Kidney glomerular epithelial cell (primary cell): ENCODE measurements around the gene PTPRD.
"Not testable (repeated sequence)": the region's sequence is repeated elsewhere in the genome, so short reads cannot be mapped to it uniquely, and the experiment has no call there.

Experiments used
- DNase-seq: peaks from one replicate; lab custom pipeline; 2025; lab: John Stamatoyannopoulos, UW

PTPRD gene

DNA sequence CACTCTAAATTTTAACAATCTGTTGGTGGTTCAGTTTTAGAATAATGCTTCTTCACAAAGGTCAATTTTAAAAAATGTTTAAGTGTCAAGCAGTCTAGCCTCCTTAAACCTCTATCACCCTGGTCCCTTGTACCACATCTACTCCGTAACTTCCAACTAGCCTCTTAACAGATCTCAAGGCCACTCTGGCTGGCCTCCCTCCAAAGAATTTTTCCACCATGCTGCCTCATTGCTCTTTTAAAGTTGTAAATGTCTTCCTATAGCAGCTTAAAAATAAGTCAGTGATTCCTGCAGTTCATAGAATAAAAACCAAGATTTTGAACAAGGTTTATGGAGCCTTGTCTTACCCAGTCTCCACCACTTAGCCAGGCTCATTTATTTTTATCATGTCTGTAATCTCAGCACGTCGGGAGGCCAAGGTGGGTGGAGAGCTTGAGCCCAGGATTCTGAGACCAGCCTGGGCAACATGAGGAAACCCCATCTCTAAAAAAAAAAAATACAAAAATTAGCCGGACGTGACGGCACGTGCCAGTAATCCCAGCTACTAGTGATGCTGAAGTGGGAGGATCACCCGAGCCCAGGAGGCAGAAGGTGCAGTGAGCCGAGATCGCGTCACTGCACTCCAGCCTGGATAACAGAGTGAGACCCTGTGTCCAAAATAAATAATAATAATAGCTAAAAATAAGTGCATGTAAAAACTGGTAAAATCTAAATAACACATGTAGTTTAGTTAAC lies 1888.4 kb downstream of the PTPRD start:
- no peak for DNase-seq

DNA sequence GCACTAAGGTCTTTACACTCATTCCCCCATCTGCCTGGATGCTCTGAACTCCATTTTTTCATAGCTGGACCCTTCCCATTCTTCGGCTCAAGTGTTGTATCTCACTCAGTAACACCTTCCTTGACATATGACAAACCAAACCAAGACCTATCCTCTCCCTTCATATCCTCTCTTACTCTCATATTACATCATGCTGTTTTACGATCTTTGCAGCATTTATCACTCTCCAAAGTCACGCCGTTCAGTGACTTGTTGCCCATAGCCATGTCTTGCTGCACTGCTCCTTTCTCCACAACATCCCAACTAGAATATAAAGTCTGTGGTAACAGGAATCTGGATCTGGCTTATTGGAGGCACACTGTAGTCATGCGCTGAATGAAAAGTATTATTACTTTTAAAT lies 1889.6 kb downstream of the PTPRD start:
- DNase-seq: no peak

DNA sequence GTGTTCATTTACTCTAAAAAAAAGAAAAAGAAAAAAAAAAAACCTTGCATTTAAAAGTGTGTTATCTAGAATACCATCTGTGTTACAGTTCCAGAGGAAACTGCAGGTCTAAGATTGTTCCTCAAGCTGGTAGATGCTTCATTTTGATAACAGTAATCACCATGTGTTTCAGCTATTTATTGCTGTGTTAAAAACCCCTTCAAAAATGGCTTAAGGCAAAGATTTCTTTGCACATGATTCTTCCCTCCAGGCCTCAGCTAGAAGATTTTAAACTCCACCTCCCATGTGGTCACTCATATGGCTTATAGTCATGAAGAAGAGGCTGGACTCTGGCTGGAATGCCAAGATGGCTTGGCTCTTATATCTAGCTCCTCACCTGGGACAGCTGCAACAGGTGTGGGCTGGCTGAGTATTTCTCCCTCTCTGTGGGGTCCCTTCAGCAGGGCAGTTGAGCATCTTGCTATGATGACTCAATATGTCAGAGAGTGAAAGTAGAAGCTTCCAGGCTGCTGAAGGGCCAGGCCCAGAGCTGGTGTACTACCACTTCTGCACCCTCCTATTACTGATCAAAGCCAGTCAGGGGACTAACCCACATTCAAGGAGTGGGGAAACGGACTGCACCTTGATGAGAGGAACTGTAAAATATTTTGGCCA lies 1892.8 kb downstream of the PTPRD start:
- no peak for DNase-seq

DNA sequence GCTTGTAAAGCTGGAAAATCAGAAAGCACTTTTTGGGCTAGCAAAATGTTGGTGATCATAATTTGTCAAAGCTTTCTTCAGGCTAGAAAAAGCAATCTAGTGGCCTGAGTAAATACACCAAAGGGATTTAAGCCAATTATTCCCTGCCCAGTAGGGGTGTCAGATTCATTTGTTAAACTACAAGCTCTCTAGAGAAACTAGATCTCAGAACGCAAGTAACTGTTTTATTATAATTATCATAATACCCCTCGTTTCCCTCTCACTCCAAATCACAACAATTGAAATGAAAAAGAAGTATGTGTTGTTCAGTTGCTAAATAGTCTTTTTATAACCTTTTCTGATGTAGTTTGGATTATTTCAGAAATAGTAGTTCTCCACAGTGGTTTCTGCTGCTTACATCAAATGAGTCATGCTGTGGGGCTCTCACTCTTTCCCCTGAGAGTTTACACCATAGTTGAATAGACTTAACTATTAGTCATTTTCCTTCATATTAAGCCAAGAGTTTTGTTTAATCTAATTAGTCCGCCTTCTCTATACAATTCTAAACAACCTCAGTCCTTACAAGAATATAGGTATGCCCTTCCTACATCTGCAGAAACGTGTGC lies 1894.6 kb downstream of the PTPRD start:
- peak; percentile 63 for DNase-seq

DNA sequence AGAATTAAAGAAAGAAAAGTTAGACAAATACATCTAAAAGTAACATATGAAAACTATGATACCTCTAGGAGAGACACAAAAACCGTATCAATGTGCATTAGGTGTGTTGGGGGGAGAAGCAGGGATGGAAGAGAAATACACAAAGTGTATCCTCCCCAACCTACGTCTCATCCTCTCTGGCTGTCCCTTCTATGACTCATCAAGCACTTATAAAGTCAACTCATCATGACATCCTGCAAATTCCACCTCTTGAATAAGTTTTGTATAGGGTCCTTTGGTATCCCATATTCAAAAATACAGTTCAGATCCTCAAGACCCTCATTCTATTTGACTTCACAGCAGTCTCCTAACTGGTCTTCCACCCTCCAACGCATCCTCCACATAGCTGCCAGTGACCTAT lies 1895.7 kb downstream of the PTPRD start:
- peak; percentile 1 for DNase-seq

DNA sequence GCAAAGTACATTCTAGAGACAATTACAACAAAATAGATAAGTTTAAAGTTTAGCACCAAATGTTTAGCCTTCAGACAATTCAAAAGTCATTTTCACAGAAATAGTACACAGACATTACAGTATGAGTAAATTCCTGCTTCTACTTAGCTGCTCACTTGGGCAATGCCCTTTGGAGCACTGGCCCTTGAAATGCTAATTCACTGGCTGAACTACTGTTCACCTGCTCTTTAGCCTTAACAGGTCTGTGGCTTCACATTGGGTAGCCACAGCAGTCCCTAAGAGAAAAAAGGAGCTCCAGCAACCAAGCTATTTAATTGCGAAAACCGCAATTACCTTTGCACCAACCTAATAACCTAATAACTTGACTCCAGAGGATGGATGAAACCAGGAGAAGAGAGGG lies 1897.0 kb downstream of the PTPRD start:
- no peak for DNase-seq

DNA sequence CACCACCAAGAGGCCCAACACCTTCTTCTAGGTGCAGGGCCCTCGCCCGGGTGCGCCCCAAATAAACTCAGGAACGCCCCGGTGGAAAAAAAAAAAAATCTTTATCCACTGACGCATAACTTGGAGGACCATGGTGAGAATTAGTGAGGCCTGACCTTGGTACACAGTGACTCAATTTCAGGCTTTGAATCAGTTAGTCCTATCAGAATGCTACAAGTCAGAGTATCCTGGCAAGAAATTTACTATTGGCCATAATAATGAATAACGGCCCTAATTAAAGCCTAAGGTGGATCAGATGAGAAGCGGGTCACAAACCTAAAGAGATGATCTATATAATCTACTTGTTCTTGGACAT lies 1899.0 kb downstream of the PTPRD start:
- DNase-seq: no peak

DNA sequence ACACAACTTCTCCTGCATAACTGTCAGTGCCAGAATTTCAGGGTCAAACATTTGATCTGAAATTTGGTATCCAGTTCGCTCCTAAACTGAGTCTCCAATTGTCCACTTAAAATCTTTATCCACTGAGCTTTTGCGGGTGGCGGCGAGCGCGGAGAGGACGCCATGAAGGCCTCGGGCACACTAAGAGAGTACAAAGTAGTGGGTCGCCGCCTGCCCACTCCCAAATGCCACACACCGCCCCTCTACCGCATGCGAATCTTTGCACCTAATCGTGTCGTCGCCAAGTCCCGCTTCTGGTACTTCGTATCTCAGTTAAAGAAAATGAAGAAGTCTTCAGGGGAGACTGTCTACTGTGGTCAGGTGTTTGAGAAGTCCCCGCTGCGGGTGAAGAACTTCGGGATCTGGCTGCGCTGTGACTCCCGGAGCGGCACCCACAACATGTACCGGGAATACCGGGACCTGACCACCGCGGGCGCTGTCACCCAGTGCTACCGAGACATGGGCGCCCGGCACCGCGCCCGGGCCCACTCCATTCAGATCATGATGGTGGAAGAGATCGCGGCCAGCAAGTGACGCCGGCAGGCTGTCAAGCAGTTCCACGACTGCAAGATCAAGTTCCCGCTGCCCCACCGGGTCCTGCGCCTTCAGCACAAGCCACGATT lies 1899.5 kb downstream of the PTPRD start:
- no peak for DNase-seq

DNA sequence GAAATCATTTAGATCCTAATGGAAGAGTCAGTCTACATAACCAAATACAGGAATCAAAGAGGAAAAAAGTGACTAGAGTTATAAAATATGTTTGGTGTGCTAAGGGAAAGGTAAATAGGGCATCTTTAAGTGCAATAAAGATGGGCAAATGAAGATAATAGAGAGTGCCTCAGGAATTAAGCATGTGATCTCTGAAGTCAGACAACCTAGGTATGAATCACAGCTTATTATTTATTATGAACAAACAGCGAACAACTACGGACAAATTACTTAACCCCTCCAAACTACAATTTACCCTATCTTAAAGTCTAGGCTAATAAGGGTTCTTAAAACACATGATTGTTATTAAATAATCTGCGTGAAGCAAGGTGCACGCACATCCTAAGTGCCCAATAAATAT lies 1903.1 kb downstream of the PTPRD start:
- DNase-seq: no peak

DNA sequence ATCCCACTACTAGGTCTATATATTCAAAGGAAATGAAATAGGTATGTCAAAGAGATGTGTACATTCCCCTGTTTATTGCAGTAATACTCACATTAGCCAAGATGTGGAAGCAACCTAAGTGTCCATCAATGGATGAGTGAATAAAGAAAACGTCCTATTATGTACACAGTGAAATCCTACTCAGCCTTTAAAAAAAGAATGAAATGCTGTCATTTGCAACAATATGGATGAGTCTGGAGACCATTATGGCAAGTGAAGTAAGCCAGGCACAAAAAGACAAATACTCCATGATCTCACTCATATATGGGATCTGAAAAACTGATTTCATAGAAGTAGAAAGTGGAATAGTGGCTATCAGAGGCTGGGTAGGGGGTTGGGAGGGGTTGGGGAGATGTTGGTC lies 1904.1 kb downstream of the PTPRD start:
- no peak for DNase-seq

DNA sequence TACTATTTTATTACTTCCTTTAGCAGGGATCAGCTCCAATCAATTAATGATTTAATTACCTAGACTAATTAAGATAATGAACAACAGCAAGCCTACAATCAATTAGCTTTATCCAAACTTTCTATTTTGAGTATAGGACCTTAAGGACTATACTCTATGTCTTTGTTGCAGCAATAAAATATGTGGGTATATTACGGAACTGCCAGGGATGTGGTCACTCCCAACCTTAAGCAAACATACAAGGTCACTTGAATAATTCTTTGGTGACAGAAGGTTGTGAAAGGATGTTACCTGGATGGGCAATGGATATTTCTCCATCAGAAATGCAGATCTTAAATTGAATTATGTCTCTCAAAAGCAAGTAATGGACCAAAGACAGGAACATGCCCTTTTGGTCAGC lies 1905.8 kb downstream of the PTPRD start:
- no peak for DNase-seq

DNA sequence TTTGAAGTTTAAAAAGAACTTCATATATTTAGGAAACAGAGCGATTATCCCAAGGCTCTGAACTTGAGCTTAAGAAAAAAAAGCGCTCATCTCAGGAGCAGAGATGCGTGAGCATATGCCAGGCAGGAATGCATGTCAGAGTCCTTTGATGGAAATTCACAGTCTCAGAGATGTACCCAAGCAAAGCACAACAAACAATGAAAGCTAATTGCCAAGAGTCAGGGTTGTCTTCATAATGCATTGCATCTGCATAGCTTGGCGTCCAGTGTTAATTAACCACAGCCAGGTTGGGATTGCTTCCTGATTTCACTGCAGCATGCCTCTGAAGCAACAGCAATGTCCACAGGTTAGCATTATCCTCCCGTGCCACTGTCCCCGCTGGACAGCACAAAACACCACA lies 1906.3 kb downstream of the PTPRD start:
- no peak for DNase-seq

DNA sequence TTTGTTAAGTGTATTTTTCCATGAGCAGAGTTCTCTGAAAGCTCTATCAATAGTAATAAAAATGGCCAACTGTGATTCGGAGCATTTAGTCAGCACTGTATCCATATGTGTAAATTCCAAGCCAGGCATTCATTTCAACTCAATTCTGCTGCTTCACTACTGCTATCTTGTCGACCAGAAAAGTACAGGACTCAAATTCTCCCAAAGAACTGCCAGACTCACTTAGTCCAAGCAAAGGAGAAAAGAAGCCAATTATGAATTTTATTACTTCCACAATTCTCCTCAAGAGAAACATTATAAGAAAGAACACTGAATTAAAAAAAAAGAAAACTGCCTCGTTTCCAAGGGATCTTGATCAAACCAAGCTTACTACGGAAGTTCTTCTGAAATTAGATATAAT lies 1906.9 kb downstream of the PTPRD start:
- DNase-seq: no peak

DNA sequence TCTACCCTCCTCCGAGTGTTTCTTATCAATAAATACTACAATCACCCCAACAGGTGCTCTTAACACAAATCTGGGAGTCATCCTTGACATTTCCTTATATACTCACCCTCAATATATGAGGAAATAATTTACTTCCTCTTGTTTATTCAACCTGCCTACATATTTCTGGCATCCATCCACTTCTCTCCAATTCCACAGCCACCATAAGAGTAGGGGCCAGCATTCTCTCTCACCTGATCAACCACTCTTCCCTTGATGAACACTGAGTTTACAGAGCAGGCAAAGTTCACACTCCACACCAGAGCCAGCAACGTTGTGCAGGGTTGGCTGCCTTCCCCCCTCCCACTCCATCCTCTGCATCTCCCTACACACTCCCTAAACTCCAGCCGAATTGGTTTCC lies 1908.9 kb downstream of the PTPRD start:
- DNase-seq: no peak

DNA sequence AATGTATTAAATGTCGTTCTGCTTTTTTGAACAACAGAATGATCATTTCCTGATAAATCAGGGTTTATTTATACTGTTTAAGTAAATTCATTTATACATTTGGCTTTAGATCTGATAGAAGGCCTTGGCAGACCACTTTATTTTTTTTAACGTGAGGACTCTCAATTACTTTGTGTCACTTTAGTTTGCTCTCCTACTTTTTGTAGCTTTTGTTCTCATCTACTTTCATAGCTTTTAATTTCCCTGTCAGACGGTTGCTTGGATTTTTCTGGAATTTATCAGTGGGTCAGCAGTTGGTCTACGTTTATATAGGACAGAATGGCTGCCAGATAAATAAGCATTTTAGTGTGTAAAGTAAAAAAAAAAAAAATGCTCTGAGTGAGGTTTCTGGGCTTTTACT lies 1910.9 kb downstream of the PTPRD start:
- no peak for DNase-seq

DNA sequence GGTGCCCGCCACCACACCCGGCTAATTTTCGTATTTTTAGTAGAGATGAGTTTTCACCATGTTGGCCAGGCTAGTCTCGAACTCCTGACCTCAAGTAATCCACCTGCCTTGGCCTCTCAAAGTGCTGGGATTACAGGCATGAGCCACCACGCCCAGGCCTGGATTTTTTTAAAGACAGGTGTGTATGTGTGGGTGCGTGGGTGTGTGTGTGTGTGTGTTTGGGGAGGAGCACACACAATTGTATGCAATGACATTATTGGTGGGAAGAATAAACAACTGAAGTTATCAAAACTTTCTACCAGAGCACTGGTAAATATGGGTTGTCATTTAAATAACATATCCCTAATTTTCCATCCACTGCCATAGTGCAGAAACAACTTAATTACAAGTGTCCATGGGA lies 1915.2 kb downstream of the PTPRD start:
- DNase-seq: not testable (repeated sequence)

DNA sequence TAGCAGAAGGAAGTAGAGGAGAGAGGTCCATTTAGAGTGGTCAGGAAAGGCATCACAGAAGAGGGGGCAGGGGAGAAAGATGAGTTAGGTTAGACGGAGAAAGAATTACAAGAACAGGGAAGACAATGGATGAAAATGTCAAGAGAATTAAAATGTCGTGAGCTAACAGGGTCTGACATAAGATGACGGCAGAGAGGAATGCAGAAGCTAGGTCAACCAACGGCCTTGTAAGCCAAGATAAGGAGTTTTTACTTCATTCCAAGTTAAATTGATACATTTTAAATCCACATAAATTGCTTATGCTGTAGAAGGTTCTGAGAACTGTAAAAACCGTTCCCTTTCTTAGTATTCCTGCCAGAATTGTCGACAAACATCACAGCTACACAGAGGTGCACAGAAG lies 1916.3 kb downstream of the PTPRD start:
- DNase-seq: no peak

DNA sequence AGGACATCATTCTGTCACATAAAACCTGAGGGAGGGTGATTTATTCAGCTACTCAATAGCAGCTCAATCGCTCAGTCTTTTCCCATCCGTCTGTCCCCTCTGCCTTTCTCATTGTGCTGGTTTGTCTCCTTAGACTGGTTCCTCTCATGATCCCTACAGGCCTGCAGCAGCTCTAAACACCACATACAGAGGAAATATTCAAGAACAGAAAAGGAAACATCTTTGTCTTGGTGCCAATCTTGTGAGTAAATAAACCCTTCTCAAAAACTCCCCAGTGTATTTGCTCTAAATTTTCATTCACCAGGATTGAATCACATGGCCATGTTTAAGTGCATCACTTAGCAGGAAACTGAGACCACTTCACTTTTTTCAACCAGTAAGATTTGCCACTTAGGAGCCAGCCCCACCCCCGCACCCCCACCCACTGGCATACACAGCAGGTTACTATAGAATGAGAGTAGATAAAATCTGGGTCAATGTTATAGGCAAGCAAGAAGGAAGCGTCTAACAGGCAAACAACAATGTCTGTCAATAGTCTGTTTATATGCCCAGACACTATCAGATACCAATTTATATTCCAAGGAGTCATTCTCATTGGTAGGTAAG lies 1917.7 kb downstream of the PTPRD start:
- no peak for DNase-seq

DNA sequence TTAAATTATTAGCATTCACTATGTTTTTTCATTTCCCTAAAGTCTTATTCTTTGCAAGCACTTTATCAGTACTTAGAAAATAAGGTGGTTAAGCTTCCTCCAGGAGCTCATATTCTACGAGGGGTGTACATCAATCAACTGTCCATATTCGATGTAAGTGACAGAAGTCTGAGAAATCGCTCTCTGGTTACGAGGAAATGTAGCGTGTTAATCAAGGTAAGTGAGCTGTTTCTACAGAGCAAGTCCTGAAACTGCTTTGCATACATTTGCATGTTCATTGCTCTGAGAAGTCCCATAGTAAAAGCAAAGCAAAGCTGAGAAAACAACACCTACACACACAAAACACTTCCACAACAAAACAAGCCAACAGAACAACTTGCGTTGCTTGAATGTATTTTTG lies 1919.3 kb downstream of the PTPRD start:
- DNase-seq: no peak

DNA sequence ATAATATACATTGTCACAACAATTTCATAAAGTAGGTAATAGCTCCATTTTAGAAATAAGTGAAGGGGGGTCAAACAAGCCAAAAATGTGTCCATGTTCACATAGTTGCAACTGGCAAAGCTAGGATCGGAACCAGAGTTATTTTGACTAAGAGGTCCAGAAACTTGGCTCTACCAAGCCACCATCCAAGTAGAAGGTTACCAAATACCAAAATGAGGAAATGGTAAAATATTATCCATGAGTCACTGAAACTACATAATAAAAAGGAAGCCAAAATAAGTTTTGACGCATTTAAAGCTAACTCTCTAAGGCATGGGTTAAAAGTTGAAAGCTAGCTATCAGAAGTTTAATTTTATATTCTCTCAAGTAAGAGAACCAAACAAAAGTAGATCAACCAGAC lies 1926.3 kb downstream of the PTPRD start:
- no peak for DNase-seq

DNA sequence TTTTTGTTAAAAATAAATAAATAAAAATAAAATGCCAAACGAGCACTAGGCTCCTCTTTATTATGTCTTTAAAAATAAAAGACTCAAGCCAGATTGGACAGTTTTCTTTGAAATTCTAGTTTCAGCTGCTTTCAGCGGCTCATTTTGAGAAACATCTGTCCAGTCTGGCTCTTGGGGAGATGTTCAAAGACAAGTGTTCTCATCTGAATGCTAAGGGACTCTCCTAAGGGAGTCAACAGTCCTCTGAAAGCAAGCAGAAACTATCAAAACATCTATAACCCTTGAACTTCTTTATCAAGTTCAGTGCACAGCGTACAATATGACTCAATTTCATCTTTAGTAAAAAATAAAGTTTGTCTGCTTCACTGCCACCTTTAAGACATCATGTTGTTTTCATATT lies 1927.0 kb downstream of the PTPRD start:
- DNase-seq: no peak

DNA sequence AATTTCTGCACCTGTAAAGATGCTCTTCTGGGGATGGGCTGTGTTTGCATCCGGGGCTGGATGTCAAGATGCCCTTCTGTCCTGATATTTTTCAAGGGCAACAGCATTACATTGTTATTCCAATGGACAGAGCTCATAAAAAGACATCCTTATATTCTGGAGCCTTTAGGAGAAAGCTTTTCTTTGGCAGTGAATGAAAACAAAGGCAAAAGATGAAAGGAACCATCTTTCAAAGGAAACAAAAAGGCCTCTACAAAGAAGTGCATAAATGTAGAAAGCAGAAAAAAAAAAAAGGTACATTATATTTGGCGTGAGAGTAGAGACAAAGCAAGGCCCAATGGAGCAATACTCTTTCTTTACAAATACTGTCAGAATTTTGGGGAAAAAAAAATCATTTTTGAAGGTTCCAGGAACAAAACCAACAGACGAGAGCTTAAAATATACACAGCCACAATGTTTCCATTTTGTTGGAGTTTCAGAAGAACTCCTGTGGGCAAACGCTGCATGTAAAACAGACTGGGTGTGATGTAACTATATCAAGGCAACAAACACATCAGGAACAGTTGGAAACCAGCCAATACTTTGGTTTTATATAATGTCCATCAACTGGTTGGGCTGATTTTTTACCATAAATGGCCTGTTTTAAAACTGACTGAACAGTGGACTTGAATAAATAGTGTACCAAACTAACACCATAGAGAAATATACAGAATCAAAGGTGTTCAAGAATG lies 1927.7 kb downstream of the PTPRD start:
- no peak for DNase-seq
